A673 (cell line): ENCODE data around the gene ITPR1.

Experiments used
- CTCF ChIP-seq: fragments of 300-800, 200-600 bp; sonication (generic); conservative IDR thresholded peaks from 2 replicates; pipeline ENCODE4 v1.5.1; 2017; ENCODE audit warnings: low read depth, mild to moderate bottlenecking, antibody characterized with exemption, low read length, moderate library complexity, mixed read lengths
- EZH2 ChIP-seq: fragments of 200-600 bp; sonication (generic); IDR thresholded peaks from 2 replicates; pipeline ENCODE4 v1.6.1; 2017; ENCODE audit warnings: borderline replicate concordance, low read depth, mild to moderate bottlenecking, mixed read lengths, antibody characterized with exemption, low read length; ENCODE audit not compliant: poor library complexity, severe bottlenecking

DNA sequence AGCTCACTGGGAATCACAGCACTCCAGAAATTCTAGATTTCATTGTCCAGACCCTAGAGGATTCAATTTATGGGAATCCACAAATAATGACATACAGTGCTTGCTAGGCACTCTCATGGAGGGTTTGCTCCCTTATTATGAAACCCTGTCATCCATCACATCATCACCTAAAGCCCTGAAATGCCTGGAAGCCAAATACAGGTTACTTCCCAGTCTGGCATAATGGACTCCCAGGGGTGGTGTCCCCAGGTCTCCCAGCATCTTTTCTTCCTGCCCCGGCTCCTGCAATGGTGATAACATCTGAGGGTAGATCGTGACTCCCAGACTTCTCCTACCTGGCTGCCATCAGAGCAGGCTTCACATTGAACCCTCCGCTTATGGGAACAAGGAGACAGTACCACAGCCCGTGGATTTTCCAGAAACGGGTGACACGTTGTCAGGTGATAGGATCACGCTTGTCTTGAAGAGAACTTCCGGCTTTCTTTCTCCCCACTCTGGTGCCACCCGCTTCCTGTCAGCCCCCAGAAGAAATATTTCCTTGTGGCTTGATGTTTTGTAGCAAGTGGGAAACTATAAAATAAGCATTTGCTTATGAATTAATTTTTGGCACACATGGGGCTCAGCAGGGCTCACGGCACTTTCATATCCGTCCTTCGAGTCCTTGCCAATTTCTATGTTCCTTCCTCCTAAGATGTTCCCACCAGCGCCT lies 247.4 kb downstream of the ITPR1 start:
- TF ChIP-seq CTCF (no peak), EZH2 (no peak)
